Measurements from ENCODE around the gene HRH2.

Gene HRH2

DNA sequence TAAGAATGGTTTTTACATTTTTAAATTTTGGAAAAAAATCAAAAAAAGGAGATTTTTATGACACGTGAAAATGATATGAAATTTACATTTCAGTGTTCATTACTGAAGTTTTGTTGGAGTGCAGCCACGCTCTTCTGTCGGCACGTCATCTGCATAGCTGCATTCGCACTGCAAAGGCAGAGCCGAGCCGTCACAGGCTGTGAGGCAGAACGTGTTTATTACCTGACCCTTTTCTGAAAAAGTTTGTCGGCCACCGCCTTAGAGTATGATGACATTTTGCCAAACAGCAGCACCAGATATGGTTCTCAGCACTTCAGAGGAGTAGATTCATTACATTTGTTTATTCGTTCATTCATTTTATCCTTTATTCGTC is 24.1 kb downstream of the HRH2 start:
- H3K36me3 ChIP-seq (ENCODE audit: control insufficient read depth, insufficient read depth, low read length): no peaks in the 10 kb centered on the region
- no peak overlapping the region for H3K4me3 ChIP-seq (replicated peaks; ENCODE audit: low read depth, low read length)
- no peaks in the 10 kb centered on the region; the same call in 1 of the 2 replicates for H3K27me3 ChIP-seq (replicated peaks; ENCODE audit: control insufficient read depth, insufficient read depth, low read length)
- DNase-seq (ENCODE audit: extremely low read depth, insufficient read length): no peak
- TF ChIP-seq, protein P1, sequence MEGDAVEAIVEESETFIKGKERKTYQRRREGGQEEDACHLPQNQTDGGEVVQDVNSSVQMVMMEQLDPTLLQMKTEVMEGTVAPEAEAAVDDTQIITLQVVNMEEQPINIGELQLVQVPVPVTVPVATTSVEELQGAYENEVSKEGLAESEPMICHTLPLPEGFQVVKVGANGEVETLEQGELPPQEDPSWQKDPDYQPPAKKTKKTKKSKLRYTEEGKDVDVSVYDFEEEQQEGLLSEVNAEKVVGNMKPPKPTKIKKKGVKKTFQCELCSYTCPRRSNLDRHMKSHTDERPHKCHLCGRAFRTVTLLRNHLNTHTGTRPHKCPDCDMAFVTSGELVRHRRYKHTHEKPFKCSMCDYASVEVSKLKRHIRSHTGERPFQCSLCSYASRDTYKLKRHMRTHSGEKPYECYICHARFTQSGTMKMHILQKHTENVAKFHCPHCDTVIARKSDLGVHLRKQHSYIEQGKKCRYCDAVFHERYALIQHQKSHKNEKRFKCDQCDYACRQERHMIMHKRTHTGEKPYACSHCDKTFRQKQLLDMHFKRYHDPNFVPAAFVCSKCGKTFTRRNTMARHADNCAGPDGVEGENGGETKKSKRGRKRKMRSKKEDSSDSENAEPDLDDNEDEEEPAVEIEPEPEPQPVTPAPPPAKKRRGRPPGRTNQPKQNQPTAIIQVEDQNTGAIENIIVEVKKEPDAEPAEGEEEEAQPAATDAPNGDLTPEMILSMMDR (IDR thresholded peaks at IDR 0.05; ENCODE audit: insufficient read depth, low read length, poor library complexity, severe bottlenecking): no peak

DNA sequence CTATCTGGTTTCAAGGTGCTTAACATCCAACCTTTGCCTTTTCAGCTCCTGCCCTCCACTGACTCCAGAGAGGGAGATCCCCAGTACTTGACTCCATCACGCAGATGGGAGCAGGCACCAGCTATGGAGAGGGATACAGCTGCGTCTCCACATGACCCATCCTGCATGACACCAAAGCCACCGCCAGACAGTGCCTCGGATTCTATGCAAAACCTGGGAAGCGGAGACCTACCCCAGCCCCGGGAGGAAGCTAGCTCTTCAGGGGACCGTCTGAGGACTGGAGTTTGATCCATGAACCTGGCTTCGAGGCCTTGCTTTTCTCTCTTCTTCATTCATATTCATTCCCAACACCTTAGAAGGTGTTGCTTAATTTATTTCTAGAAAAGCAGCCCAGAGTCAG is 24.8 kb downstream of the HRH2 start:
- TF ChIP-seq, protein P1 (IDR thresholded peaks at IDR 0.05; ENCODE audit: insufficient read depth, low read length, poor library complexity, severe bottlenecking): no peak
- H3K36me3 ChIP-seq (ENCODE audit: control insufficient read depth, insufficient read depth, low read length): no peaks in the 10 kb centered on the region
- DNase-seq (ENCODE audit: extremely low read depth, insufficient read length): no peak
- H3K4me3 ChIP-seq (replicated peaks; ENCODE audit: low read depth, low read length): no peak overlapping the region
- no peaks in the 10 kb centered on the region; the same call in 1 of the 2 replicates for H3K27me3 ChIP-seq (replicated peaks; ENCODE audit: control insufficient read depth, insufficient read depth, low read length)

DNA sequence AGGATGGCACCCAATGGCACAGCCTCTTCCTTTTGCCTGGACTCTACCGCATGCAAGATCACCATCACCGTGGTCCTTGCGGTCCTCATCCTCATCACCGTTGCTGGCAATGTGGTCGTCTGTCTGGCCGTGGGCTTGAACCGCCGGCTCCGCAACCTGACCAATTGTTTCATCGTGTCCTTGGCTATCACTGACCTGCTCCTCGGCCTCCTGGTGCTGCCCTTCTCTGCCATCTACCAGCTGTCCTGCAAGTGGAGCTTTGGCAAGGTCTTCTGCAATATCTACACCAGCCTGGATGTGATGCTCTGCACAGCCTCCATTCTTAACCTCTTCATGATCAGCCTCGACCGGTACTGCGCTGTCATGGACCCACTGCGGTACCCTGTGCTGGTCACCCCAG is 25.4 kb downstream of the HRH2 start:
- TF ChIP-seq, protein P1 (IDR thresholded peaks at IDR 0.05; ENCODE audit: insufficient read depth, low read length, poor library complexity, severe bottlenecking): no peak
- no peak for DNase-seq (ENCODE audit: extremely low read depth, insufficient read length)
- Histone ChIP-seq H3K36me3 (ENCODE audit: control insufficient read depth, insufficient read depth, low read length) (no peaks in the 10 kb centered on the region), H3K4me3 (replicated peaks; ENCODE audit: low read depth, low read length) (no peak overlapping the region), H3K27me3 (replicated peaks; ENCODE audit: control insufficient read depth, insufficient read depth, low read length) (no peaks in the 10 kb centered on the region; the same call in 1 of the 2 replicates)

DNA sequence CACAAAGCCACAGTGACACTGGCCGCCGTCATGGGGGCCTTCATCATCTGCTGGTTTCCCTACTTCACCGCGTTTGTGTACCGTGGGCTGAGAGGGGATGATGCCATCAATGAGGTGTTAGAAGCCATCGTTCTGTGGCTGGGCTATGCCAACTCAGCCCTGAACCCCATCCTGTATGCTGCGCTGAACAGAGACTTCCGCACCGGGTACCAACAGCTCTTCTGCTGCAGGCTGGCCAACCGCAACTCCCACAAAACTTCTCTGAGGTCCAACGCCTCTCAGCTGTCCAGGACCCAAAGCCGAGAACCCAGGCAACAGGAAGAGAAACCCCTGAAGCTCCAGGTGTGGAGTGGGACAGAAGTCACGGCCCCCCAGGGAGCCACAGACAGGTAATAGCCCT is 26.1 kb downstream of the HRH2 start:
- no peaks in the 10 kb centered on the region; the same call in 1 of the 2 replicates for H3K27me3 ChIP-seq (replicated peaks; ENCODE audit: control insufficient read depth, insufficient read depth, low read length)
- TF ChIP-seq, protein P1 (IDR thresholded peaks at IDR 0.05; ENCODE audit: insufficient read depth, low read length, poor library complexity, severe bottlenecking): no peak
- H3K4me3 ChIP-seq (replicated peaks; ENCODE audit: low read depth, low read length): no peak overlapping the region

DNA sequence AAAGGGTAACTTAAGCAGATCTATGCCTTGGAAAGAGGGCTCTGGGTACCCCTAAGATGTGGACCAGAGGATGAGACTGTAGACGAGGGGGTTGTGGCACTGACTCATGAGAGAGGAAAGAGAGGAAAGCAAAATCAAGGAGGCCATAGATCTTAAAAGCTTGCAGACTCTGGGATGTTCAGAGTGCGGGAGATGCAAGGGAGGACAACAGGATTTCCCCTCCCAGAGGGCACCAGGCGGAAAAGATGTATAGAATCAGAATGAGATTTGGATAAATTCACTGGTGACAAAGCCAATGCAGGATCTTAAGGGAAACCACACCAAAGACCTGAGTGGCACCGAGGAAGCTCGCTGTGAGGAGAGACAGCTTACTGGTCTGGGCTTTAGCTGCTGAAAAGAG is 27.1 kb downstream of the HRH2 start:
- DNase-seq (ENCODE audit: extremely low read depth, insufficient read length): no peak
- TF ChIP-seq, protein P1 (IDR thresholded peaks at IDR 0.05; ENCODE audit: insufficient read depth, low read length, poor library complexity, severe bottlenecking): no peak
- Histone ChIP-seq H3K27me3 (replicated peaks; ENCODE audit: control insufficient read depth, insufficient read depth, low read length) (no peaks in the 10 kb centered on the region; the same call in 1 of the 2 replicates), H3K4me3 (replicated peaks; ENCODE audit: low read depth, low read length) (no peak overlapping the region), H3K36me3 (ENCODE audit: control insufficient read depth, insufficient read depth, low read length) (no peaks in the 10 kb centered on the region)

More for the DNA sequence above, 26.1 kb downstream of the HRH2 start:
- H3K36me3 ChIP-seq (ENCODE audit: control insufficient read depth, insufficient read depth, low read length): no peaks in the 10 kb centered on the region
- no peak for DNase-seq (ENCODE audit: extremely low read depth, insufficient read length)

Data from GM06990 (cell line).